Measurements from ENCODE around the gene PDE6H.

Gene PDE6H

GRCh38 chr12:14931791-14932560 is 40.9 kb upstream of the PDE6H start:
- TF ChIP-seq CTCF (IDR thresholded peaks at IDR 0.05; ENCODE audit: insufficient read depth, low read depth, low read length, missing control alignments) = no peak

GRCh38 chr12:14934511-14934910 is 38.3 kb upstream of the PDE6H start:
- H3K4me3 ChIP-seq (ENCODE audit: low read depth, low read length) = no peak overlapping the region
- DNase-seq (ENCODE audit: low read depth) = no peak
- no peak for TF ChIP-seq CTCF (IDR thresholded peaks at IDR 0.05; ENCODE audit: insufficient read depth, low read depth, low read length, missing control alignments)

More at GRCh38 chr12:14931791-14932560, 40.9 kb upstream of the PDE6H start:
- DNase-seq (ENCODE audit: low read depth) = no peak
- no peak overlapping the region for H3K4me3 ChIP-seq (ENCODE audit: low read depth, low read length)

GRCh38 chr12:14935031-14935430 is 37.8 kb upstream of the PDE6H start:
- TF ChIP-seq CTCF (IDR thresholded peaks at IDR 0.05; ENCODE audit: insufficient read depth, low read depth, low read length, missing control alignments) = no peak
- H3K4me3 ChIP-seq (ENCODE audit: low read depth, low read length) = no peak overlapping the region
- DNase-seq (ENCODE audit: low read depth) = no peak

- no peak for DNase-seq (ENCODE audit: low read depth)
- H3K4me3 ChIP-seq (ENCODE audit: low read depth, low read length) = no peak overlapping the region
- TF ChIP-seq CTCF (IDR thresholded peaks at IDR 0.05; ENCODE audit: insufficient read depth, low read depth, low read length, missing control alignments) = peak; percentile 22
Observed at GRCh38 chr12:14936224-14936861, 36.5 kb upstream of the PDE6H start.

GRCh38 chr12:14937014-14937413 is 35.8 kb upstream of the PDE6H start:
- no peak overlapping the region for H3K4me3 ChIP-seq (ENCODE audit: low read depth, low read length)
- no peak for DNase-seq (ENCODE audit: low read depth)
- no peak for TF ChIP-seq CTCF (IDR thresholded peaks at IDR 0.05; ENCODE audit: insufficient read depth, low read depth, low read length, missing control alignments)

- DNase-seq (ENCODE audit: low read depth) = peak; percentile 55
- no peak overlapping the region for H3K4me3 ChIP-seq (ENCODE audit: low read depth, low read length)
- TF ChIP-seq CTCF (IDR thresholded peaks at IDR 0.05; ENCODE audit: insufficient read depth, low read depth, low read length, missing control alignments) = peak; percentile 45
Observed at GRCh38 chr12:14937689-14938088, 35.2 kb upstream of the PDE6H start.
